GM19467 (cell line): ENCODE data around the gene ZSWIM6.

ENCODE experiments used
- ATAC-seq: cut with Tn5 transposase; IDR thresholded peaks from one replicate; pipeline ENCODE4 v1.9.1; 2021; ENCODE audit warnings: mild to moderate bottlenecking, moderate library complexity; ENCODE audit not compliant: unreplicated experiment

Gene ZSWIM6

GRCh38 chr5:61331407-61332357 is at the start of gene ZSWIM6:
Gene ZSWIM6, plus strand, starts transcription at chr5:61332258. Its CDS starts 15 bp downstream, at chr5:61332273.
- peak; percentile 73 for ATAC-seq

GRCh38 chr5:61283471-61283870 is 48.6 kb upstream of the ZSWIM6 start:
- ATAC-seq: no peak

GRCh38 chr5:61285531-61285930 is 46.5 kb upstream of the ZSWIM6 start:
- ATAC-seq: no peak

GRCh38 chr5:61286446-61287132 is 45.5 kb upstream of the ZSWIM6 start:
- no peak for ATAC-seq

GRCh38 chr5:61287474-61287873 is 44.6 kb upstream of the ZSWIM6 start:
- no peak for ATAC-seq

GRCh38 chr5:61289241-61289640 is 42.8 kb upstream of the ZSWIM6 start:
- ATAC-seq: no peak

DNA sequence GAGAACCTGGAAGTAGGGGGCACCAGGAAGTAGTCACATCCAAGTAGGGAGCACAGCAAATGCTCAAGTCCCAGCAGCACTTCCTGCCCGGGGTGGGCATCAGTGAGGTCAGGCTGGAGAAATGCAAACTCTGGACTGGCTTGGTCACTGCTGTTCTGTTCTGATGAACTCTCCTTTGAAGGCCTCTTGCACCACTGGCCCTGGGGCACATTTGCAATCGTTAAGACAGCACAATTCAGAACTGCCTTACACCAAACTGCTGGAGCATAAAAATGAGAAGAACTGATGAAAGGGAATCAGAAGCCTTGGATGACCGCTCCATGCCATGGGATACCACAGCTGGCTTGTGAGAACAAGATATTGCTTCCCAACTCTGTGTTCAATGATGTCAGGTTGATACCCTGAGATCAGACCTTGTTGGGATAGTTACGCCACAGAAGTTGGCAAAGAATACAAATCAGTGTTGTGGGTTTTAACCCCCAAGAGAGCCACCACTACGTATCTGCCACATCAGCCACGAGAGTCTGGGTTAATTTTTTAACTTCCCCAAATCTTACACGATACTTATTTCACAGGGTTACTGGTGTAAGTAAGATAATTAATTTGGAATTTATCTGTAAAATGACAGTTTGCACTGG is 42.3 kb upstream of the ZSWIM6 start:
- ATAC-seq: no peak

DNA sequence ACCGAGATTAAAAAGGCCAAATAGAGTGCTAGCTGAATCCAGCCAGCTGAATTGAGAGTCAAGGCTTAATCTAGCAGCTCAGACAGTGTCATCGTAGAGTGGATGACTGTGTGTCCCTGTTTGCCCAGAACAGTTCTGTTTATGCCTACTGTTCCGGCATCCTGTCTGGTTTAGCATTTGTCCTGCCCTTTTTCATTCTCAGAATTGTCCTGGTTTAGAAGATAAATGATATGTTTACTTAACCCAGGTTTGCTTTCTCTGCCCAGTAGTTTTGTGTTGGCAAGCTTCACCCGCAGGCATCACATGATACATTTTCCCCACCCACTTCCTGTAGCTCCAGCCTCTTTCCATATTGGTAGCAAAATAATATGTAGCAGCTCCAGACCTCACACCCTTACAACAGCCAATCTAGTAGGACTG is 41.3 kb upstream of the ZSWIM6 start:
- no peak for ATAC-seq

- ATAC-seq: no peak
Measured at GRCh38 chr5:61292062-61292657, 39.9 kb upstream of the ZSWIM6 start.

GRCh38 chr5:61293071-61293470 is 39.0 kb upstream of the ZSWIM6 start:
- ATAC-seq: no peak

DNA sequence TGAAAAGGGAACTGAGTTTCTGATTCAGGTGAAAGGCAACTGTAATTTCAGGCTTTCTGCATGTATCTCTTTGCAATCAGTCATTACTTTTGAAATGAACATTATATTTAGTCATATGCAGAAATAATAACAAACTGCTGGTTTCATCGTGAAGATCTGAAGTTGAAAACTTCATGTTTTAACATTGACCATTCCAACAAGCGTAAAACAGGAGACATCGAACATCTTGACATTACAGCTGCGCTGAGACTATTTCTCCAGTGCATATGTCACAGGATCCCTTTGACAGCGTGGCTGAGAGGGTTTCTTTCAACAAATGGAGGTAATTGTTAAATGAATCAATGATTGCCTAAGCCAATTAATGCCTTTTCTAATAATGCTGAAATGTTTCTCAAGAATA is 38.2 kb upstream of the ZSWIM6 start:
- no peak for ATAC-seq

DNA sequence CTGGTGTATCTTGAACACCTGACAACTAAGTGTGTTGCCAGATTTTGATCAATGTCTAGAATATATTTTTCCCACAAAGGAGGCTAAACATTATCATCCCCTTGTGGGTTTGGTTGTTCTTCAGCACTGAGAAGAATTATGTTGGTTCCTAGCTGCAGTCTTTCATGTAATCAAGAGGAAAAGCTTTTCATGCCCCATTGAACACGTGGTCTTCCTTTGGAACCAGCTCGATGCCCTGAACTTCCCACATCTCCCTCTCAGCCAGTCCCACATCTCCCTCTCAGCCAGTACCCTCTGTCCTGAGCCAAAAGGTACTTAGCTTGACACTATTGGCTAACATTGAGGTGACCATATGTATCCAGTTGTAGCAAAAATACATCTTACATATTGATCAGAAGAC is 36.7 kb upstream of the ZSWIM6 start:
- no peak for ATAC-seq

DNA sequence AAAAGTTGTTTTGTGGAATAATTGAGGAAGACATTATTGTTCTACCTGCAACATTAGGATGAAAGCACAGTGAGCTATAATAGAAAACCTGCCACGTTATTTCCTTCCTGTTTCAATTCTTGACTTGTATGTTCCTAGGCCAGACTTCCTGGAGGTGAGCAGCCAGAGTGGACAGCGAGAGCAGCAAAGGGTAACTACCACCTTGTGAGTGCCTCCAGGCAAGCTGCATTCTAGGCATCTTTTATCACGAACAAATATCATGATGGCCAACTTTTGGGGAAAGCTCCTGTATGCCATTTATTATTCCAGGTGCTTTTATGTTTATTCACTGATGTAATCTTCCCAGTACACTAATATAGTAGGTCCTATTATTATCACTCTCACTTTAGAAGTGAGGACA is 34.0 kb upstream of the ZSWIM6 start:
- ATAC-seq: no peak

DNA sequence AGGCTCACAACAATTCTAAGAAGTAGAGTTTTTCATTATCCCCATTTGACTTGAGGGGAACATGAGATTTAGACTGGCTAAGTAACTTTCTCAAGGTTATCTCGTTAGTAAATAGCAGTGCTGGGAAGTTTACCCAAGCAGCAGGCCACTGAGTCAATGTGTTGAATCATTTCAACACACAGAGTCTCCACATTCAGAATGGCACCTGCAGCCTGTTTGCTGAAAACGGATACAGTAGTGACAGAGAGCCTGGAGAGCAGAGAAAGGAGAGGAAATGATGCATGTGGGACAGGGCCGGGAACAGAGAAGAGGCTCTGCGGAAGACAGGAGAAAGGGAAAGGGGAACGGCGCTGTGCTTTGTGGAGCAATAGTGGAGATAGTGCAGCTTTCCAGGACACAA is 33.5 kb upstream of the ZSWIM6 start:
- no peak for ATAC-seq

GRCh38 chr5:61299261-61299681 is 32.8 kb upstream of the ZSWIM6 start:
- ATAC-seq: no peak

GRCh38 chr5:61301341-61302199 is 30.5 kb upstream of the ZSWIM6 start:
- no peak for ATAC-seq

GRCh38 chr5:61302200-61302563 is 29.9 kb upstream of the ZSWIM6 start:
- ATAC-seq: no peak

DNA sequence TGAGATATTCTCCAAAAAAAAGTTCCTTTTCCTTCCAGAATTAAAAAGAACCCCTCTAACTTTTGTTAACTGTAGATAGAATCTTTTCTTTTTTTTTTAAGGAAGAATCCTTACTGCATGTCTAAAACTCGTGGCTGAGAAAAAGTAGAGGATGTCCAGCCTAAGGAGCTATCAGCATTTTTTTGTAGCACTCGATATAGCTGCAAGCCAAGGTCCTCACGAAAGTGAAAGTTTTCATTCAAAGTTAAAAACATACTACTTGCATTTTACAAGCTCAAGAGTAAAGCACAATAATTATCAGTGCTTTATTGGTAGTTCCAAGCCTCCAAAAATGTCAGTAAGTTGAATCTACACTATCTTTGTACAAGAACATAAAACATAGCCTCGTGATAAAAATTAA is 28.7 kb upstream of the ZSWIM6 start:
- no peak for ATAC-seq

GRCh38 chr5:61304590-61305381 is 27.3 kb upstream of the ZSWIM6 start:
- ATAC-seq: no peak
